Suprapubic skin (tissue), 4 donors: Measurements from ENCODE around the gene RNF26.

Experiments
- CTCF ChIP-seq, 2 donors: fragments of 200-600 bp in 1 of 2; fragments of 450-650 bp in 1 of 2; sonication (generic) in 1 of 2; IDR thresholded peaks; one replicate each; pipeline ENCODE4 v1.5.1; 2016 to 2019; ENCODE audit warnings: antibody characterized with exemption in 2 of 2, mild to moderate bottlenecking in 1 of 2, moderate library complexity in 1 of 2
- POLR2A ChIP-seq, 2 donors: fragments of 450-650 bp; IDR thresholded peaks; one replicate each; pipeline ENCODE4 v1.6.1; 2017; ENCODE audit warnings: antibody characterized with exemption in 2 of 2, mild to moderate bottlenecking in 2 of 2, moderate library complexity in 2 of 2
- POLR2AphosphoS5 ChIP-seq, 3 donors: sonication (generic); formaldehyde crosslinking; IDR thresholded peaks; one replicate each; pipeline ENCODE4 v1.6.1; 2017; ENCODE audit warnings: antibody characterized with exemption in 3 of 3

GRCh38 chr11:119337581-119338317 lies 3.4 kb downstream of the RNF26 start:
- no peak for TF ChIP-seq CTCF (IDR thresholded peaks at IDR 0.05)
- TF ChIP-seq POLR2A (IDR thresholded peaks at IDR 0.05): no peak
- TF ChIP-seq POLR2AphosphoS5 (IDR thresholded peaks at IDR 0.05): no peak
